Lower leg skin (tissue), 4 donors: Measurements from ENCODE around the gene GLI1. TPM values are rescaled to one million over a fixed set of nuclear protein-coding genes. Genes with fewer than 3 reads are reported as not detected.

Source experiments
- DNase-seq, 2 donors: peaks; one replicate each; pipeline ENCODE4 v3.0.0-alpha.2; 2019; ENCODE audit warnings: low spot score in 2 of 2
- H3K4me3 ChIP-seq: fragments of 200-600 bp; sonication (generic); 2 replicates; pipeline ENCODE4 v1.5.1; 2017; ENCODE audit warnings: mild to moderate bottlenecking, low read depth; ENCODE audit not compliant: poor library complexity, severe bottlenecking
- POLR2A ChIP-seq, 2 donors: fragments of 450-650 bp; IDR thresholded peaks; one replicate each; pipeline ENCODE4 v1.6.1; 2016 to 2017; ENCODE audit warnings: antibody characterized with exemption in 2 of 2, mild to moderate bottlenecking in 1 of 2, moderate library complexity in 1 of 2
- WGBS, 2 donors: methylation state at CpG; one replicate each; pipeline ENCODE4 v1.1.5; 2018; 5-methylcytosine and 5-hydroxymethylcytosine counted together
- intact Hi-C: fragments of 100-400 bp; cut with DNase I; formaldehyde crosslinking; loops from one replicate; pipeline ENCODE4 v1.15.0; 2023; ENCODE audit warnings: low total_unique reads
- total RNA-seq, 4 donors: library from RNA; depleted of rRNA; stranded (reverse); fragments of >200 nt; gene quantifications; one replicate each; pipeline ENCODE4 v1.1.0, GENCODE V29; 2016
- TF ChIP-seq, protein P1 (sequence below), 3 donors: fragments of 450-650 bp; IDR thresholded peaks; one replicate each; pipeline ENCODE4 v1.5.1; 2016; ENCODE audit warnings: antibody characterized with exemption in 3 of 3, mild to moderate bottlenecking in 3 of 3, moderate library complexity in 2 of 3

GLI1 gene
- total RNA-seq, 4 donors from 2014 or later = 0.19 to 13.4 (median 1.9) TPM

DNA sequence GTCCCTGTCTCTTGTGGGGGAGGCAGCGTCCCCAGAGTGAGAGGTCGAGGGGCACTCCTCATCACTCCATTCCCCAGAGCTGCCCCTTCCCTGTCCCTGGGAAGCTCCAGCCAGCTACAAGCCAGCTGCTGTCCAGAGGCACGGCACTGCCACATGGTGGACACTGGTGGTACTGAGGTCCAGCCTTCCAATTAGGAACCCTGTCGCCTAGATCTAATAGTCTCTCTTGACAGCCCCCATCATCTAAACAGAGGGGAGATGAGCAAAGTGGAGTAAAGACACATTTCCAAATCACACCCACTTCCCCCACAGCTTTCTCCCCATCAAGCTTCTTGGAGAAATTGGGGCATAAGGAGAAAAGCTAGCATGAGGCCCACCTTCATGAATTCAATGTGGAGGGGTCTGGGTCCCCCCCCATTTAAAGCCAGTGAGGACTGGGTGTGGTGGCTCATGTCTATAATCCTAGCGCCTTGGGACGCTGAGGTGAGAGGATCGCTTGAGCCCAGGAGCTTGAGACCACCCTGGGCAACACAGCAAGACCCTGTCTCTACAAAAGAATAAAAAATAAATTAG, 6.6 kb upstream of the GLI1 start:
- peak; percentile 55 to 92 for DNase-seq
- 25 to 28% methylated on average over 7 of the region's 7 CpGs for WGBS, 2 donors
- intact Hi-C loops = loop anchor here (5.0 kb wide), 1 partner anchor 191 kb away; no protein-coding TSS in a partner anchor
- no peak for TF ChIP-seq POLR2A (IDR thresholded peaks at IDR 0.05)
- TF ChIP-seq, protein P1, sequence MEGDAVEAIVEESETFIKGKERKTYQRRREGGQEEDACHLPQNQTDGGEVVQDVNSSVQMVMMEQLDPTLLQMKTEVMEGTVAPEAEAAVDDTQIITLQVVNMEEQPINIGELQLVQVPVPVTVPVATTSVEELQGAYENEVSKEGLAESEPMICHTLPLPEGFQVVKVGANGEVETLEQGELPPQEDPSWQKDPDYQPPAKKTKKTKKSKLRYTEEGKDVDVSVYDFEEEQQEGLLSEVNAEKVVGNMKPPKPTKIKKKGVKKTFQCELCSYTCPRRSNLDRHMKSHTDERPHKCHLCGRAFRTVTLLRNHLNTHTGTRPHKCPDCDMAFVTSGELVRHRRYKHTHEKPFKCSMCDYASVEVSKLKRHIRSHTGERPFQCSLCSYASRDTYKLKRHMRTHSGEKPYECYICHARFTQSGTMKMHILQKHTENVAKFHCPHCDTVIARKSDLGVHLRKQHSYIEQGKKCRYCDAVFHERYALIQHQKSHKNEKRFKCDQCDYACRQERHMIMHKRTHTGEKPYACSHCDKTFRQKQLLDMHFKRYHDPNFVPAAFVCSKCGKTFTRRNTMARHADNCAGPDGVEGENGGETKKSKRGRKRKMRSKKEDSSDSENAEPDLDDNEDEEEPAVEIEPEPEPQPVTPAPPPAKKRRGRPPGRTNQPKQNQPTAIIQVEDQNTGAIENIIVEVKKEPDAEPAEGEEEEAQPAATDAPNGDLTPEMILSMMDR (IDR thresholded peaks at IDR 0.05) = no peak
- H3K4me3 ChIP-seq = no peak overlapping the region

DNA sequence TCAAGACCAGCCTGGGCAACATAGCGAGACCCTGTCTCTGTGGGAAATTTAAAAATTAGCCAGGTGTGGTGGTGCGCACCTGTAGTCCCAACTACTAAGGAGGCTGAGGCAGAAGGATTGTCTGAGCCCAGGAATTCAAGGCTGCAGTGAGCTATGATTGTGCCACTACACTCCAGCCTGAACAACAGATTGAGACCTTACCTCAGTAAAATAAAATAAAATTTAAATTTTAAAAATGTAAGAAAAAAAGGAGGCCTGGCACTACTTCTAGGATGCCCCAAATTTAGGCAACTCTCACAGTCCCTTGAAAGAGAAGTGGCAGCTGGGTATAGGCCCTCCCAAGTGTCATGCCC, 5.4 kb upstream of the GLI1 start:
- H3K4me3 ChIP-seq = no peak overlapping the region
- intact Hi-C loops = loop anchor here (5.0 kb wide), 1 partner anchor 192 kb away; no protein-coding TSS in a partner anchor
- DNase-seq = no peak
- 96 to 100% methylated on average over 2 of the region's 2 CpGs for WGBS, 2 donors
- TF ChIP-seq POLR2A (IDR thresholded peaks at IDR 0.05) = no peak
- TF ChIP-seq, protein P1 (IDR thresholded peaks at IDR 0.05) = no peak

DNA sequence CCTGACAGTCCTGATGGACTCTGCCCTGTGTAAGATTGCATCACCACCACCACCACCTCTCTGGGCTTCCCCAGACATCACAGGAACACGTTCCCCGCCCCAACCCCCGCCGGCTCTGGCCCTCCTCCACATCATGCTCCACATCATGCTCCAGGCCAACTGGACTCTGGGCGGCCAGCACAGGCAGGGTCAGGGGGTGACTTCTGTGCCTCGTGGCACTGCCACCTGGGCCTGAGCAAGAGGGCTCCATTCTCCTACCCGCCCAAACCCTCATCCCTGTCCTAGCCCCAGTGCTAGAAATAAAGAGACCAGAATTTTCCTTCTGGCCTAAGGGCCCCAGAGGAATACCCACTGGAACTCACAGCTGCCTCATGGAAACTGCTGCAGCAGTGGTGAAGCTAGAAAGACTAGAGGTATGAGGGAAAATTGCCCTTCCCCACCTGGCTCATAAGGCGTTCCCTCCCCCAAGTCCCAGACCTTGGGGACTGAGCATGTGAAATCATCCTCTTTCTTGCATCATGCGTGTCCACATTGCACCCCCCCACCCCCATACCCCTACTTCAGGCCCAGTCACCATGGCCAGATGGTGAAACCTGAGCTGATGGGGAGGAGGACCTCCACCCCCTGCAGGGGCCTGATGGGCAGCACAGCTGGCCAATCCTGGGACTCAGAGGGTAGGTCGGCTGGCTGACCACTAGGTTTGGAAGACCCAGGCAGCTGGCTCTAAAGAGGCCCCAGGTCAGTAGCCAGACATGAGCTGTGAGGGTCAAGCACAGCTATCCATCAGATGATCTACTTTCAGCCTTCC, 4.8 kb upstream of the GLI1 start, which contains the start of gene INHBE:
INHBE (plus strand) TSS at position 742 of the 808 bp plus-strand sequence. CDS start 230 bp downstream, outside the sequence.
- no peak for DNase-seq
- intact Hi-C loops = loop anchor here (5.0 kb wide), 1 partner anchor 192 kb away; no protein-coding TSS in a partner anchor
- 66 to 71% methylated on average over 9 to 10 of the region's 10 CpGs for WGBS, 2 donors

DNA sequence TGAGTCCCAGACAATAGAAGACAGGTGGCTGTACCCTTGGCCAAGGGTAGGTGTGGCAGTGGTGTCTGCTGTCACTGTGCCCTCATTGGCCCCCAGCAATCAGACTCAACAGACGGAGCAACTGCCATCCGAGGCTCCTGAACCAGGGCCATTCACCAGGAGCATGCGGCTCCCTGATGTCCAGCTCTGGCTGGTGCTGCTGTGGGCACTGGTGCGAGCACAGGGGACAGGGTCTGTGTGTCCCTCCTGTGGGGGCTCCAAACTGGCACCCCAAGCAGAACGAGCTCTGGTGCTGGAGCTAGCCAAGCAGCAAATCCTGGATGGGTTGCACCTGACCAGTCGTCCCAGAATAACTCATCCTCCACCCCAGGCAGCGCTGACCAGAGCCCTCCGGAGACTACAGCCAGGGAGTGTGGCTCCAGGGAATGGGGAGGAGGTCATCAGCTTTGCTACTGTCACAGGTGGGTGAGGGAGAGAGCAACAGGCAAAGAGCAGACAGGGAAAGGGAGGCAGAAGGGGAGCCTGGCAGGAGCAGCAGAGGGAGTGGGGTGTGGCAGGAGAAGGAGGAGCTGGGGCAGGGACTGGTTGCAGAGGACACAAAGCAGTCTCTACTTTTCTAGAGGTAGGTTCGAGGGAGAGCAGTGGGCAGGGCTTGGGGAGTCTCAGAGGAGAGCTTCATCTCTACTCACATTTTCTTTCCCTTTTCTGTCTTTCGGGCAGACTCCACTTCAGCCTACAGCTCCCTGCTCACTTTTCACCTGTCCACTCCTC, 4.0 kb upstream of the GLI1 start:
- intact Hi-C loops = no loop called here
- TF ChIP-seq, protein P1 (IDR thresholded peaks at IDR 0.05) = no peak
- TF ChIP-seq POLR2A (IDR thresholded peaks at IDR 0.05) = no peak
- no peak overlapping the region for H3K4me3 ChIP-seq
- 49 to 57% methylated on average over 6 to 10 of the region's 10 CpGs for WGBS, 2 donors
- DNase-seq = no peak

More for the DNA sequence above, 4.8 kb upstream of the GLI1 start, which contains the start of gene INHBE:
- H3K4me3 ChIP-seq = no peak within 1 kb of the TSS
- TF ChIP-seq, protein P1 (IDR thresholded peaks at IDR 0.05) = peak in 1 of 3 donors; percentile 45
- TF ChIP-seq POLR2A (IDR thresholded peaks at IDR 0.05) = no peak

DNA sequence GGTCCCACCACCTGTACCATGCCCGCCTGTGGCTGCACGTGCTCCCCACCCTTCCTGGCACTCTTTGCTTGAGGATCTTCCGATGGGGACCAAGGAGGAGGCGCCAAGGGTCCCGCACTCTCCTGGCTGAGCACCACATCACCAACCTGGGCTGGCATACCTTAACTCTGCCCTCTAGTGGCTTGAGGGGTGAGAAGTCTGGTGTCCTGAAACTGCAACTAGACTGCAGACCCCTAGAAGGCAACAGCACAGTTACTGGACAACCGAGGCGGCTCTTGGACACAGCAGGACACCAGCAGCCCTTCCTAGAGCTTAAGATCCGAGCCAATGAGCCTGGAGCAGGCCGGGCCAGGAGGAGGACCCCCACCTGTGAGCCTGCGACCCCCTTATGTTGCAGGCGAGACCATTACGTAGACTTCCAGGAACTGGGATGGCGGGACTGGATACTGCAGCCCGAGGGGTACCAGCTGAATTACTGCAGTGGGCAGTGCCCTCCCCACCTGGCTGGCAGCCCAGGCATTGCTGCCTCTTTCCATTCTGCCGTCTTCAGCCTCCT, 3.4 kb upstream of the GLI1 start:
- TF ChIP-seq, protein P1 (IDR thresholded peaks at IDR 0.05) = no peak
- TF ChIP-seq POLR2A (IDR thresholded peaks at IDR 0.05) = no peak
- no peak for DNase-seq
- intact Hi-C loops = no loop called here
- H3K4me3 ChIP-seq = no peak overlapping the region
- 31 to 40% methylated on average over 13 to 15 of the region's 15 CpGs for WGBS, 2 donors
